Epithelial cell of prostate (primary cell): ENCODE results near the gene ATP8A1.

Experiments used
- DNase-seq: peaks from one replicate; pipeline ENCODE4 v3.0.0-alpha.2; 2011; ENCODE audit warnings: low read depth, low spot score
- H3K27ac ChIP-seq: fragments of 450-650 bp; 2 replicates; pipeline ENCODE4 v1.5.1; 2017; ENCODE audit warnings: mild to moderate bottlenecking

ATP8A1 gene

DNA sequence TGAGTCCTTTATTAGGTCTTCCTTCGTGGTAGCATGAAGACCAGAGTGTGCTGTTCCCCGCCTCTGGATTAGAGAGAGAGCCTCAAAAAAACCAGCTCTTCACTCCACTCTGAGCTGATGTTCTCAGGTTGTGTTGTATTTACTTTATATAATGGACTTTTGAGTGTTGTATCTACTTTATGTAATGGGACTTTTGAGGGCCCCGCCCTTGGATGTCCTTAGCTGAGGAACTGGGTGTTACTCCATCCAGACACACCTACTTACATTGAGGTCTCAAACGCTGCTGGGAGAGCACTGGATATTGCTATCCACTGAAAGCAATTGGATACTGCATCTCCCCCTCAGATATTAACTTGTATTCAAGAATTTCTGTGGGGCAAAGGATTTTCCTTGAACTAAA, 28.2 kb downstream of the ATP8A1 start:
- no peak overlapping the region for H3K27ac ChIP-seq
- no peak for DNase-seq

DNA sequence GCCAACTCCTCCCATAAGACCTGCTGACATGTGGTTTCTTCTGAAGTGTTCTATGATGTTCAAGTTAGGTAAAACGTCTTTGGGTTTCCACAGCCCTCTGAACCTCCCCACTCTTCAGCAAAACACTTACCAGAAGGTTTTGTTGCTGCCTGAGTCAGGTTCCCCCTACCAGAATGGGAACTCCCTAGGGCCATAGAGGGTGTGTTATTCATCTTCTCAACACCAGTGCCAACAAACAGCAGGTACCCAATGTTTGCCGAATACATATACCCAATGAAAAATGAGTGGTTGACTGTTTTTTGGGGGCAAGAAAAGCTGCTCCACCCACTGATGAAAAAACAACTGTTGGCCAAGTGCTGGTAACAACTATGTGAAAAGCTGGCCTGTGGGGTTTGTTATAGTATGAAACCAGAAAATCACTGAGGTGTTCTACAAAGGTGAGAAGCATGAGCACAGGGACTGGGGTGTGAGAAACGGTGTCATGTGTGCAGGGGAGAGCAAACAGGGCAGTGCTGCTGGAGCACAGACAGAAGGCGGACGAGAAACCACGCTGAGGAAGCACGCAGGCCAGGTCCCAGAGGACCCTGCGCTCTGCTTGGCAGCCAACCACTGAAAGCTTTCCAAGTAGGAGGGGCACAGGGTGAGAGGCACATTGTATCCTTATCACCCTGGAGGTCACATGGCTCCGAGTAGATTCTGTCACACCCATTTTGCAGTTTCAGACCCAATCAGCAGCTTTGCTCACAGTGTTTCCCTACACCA, 28.8 kb downstream of the ATP8A1 start:
- H3K27ac ChIP-seq = no peak overlapping the region
- no peak for DNase-seq

DNA sequence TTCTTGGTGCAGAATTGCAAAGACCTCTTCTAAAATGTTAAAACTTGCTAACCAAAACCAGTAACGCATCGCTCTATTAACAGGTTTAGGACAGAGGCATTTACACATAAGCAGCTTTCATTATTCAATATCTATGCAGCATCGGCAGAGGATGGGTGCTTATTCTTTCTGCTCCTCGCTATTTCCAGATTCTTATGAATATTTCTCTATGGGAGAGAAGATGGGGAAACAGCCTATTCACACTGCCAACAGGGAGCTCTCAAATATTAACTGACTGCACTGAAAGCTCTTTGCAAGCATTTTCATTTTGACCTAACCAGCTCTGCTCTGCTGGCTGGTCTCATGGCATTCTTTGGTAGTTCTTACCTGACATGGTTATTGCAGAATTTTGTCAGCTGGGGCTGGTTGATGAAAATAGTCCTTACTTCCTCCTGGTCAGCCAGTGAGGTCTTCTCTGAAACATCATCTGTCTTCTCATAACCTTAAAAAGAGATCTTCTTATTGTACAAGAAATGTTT, 30.2 kb downstream of the ATP8A1 start:
- DNase-seq = no peak
- H3K27ac ChIP-seq = no peak overlapping the region

DNA sequence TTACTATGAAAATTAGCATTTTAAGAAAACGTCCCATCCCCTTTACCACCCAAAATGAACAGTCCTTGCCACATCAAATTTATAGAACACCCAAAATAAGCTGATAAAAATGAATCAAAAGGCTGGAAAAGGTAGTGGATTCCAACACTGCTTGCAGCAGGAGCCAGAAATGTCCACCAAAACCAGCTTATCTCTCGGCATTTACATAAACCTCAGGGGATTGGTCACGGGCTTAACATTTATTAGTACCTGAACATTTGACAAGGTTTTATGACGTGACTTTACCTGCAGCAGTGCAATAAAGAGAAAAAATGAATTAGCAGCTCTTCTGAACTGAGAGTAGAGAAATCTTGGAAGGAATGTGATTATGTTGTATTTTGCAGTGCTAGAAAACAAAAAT, 31.6 kb downstream of the ATP8A1 start:
- no peak overlapping the region for H3K27ac ChIP-seq
- DNase-seq = no peak

DNA sequence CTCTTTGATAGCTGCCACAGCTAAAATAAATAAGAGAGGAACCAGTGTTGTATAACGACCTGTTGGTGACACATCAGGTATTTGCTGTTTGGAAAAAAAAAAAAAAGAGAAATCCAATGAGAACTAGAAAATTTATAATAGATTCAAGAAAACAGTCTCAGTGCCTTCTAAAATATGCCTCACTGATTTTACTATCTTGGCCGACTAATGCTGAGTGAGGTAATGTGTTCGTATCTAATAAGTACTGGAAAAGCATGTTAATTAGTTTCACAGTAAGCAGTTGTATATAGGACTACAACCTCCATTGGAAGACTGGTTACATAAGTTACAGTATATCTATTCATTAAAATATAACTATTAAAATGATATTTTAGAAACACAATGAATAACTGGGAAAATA, 32.4 kb downstream of the ATP8A1 start:
- DNase-seq = no peak

DNA sequence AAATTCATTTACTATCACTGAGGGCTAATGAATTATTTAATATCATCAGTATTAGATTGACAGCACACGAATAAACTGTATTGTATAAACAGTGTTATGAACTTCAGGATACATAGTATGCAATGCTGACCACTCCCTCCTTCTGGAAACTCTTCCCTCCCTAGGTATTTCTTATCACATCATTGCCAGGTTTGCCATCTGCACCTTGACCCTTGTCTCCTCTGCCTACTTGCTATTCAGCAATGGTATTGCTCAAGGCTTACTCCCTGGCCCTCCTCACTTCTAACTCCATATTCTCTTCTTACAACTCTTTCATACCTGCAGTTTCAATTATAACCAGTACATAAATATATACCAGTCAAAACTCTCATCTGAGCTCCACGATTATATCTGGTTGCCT, 38.9 kb downstream of the ATP8A1 start:
- H3K27ac ChIP-seq = no peak overlapping the region
- DNase-seq = no peak

More for the DNA sequence above, 32.4 kb downstream of the ATP8A1 start:
- H3K27ac ChIP-seq = no peak overlapping the region

DNA sequence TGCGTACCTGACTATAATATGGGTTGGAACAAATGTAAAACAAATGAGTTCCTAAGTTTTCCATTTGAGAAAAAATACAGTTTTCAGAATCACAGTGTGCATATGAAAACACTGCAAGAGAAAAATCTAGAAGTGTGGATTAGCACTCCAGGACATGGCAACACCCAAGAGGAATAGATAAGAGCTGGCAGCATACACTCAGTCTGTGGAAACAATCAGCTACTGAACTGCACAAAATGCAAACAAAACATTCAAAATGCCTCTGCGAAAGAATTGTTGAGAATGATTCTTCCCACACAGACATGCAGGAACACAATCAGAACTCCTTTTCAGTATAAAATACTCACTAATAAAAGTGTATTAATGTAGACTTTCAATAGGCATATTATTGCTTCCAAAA, 39.9 kb downstream of the ATP8A1 start:
- H3K27ac ChIP-seq = no peak overlapping the region
- no peak for DNase-seq

DNA sequence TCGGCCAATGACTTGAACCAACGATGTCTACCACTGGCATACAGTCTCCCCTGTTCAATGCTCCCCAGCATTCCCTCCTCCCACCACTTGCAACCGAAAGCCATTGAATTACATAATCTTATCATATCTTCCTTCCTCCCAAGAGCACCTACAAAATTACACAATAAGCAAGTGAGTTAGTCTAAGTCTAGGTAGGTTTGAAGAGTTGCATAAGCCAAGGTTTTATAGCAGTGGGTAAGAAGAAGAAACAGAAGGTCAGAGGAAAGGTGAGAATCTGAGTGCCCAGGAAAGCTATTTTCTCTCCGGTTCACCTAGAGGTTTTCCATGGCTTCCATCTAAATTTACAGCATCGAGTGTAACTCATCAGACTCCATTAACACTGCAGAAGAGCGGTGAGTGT, 40.3 kb downstream of the ATP8A1 start:
- no peak overlapping the region for H3K27ac ChIP-seq

DNA sequence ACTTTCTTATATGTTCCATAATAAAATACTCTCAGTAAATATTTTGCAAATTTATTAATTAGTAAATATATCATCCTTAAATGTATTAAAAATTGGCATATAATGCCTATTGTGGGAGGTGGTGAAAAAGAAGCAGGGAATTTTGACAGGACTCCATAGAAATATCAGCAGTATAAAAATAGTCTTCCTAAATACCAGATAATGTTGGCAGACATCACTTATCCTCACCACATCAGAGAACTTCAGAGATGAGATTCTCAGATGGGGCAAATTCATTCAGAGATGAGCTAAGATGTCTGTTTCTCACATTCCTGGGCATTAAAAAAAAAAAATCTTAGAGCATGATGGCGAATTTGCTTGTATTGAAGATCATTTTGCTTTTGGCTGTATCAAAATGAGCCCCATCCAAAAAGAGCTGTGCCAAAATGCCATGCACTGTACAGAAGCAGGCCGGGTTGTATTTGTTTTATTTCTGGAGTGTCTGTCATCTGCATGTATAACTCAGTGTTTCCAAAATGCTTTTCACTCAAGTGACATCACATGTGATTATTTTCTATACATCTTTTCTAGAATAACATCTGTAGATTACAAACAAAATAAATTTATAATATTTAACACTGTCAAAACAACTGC, 41.7 kb downstream of the ATP8A1 start:
- DNase-seq = no peak
- no peak overlapping the region for H3K27ac ChIP-seq

More for the DNA sequence above, 40.3 kb downstream of the ATP8A1 start:
- DNase-seq = no peak

DNA sequence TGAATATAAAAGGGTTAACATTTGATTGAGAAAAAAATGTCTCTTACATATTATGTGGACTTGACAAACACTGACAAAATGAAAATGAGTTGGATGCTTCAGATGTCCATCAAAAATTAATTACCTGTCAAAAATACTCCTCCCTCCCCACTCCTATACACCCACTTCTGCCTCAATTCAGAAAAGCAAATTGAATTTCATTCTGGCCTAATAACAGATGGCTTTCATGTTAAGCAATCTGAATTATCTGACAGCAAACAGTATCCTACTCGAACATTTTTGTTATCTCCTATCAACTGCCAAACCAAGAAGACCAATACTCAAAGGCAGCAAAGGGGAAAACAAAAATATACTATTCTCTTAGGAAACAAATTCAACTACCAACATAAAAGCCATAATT, 44.0 kb downstream of the ATP8A1 start:
- DNase-seq = no peak
- H3K27ac ChIP-seq = no peak overlapping the region

DNA sequence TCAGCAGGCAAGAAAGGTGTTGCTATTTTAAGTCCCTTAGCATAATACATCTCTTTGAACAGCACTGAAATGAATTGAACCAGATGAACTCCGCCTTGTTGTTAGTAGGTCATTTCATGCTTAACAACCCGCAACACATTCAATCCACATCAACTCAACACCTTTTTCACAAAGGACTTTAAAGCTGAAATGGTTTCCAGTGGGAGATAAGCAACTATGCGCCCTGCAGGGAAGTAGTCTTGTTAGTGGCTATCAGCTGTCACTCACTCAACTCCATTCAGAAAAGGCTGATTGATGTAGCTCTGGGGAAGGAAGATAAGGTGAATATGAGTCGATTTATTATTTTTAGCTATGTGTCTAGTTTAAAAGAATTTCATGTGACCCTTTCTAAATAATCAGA, 46.0 kb downstream of the ATP8A1 start:
- DNase-seq = no peak
- no peak overlapping the region for H3K27ac ChIP-seq

DNA sequence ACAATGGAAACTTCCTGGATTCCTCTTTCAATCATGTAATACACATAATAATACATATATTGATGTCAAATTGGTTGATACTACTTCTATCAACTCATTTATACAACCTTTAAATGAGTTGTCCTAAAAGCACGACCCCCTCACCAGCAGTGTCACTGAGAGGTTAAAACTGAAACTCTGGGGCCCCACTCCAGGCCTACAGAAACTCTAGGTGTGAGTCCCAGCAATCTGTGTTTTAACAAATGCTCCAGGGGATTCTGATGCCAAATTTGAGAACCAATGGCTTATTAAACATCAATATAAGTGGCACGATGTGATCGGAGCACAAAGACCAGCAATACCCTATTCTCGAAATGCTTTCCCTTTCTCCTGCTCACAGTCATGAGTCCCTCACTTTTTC, 47.9 kb downstream of the ATP8A1 start:
- no peak overlapping the region for H3K27ac ChIP-seq
- no peak for DNase-seq

DNA sequence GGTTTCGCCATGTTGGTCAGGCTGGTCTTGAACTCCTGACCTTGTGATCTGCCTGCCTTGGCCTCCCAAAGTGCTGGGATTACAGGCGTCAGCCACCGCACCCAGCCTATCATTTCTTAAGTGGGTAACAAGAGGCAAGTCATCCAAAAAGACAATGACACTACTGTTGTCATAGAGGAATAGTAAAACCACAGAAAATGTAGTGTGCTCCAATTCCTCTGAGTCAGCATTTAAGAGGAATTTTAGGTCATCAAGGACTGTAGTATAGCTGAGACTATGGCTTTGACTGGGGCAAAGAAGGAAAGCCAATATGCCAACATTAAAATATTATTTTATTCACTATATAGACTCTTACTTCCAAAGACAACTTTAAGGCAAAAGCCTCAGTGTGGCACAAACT, 48.4 kb downstream of the ATP8A1 start:
- no peak overlapping the region for H3K27ac ChIP-seq
- no peak for DNase-seq

DNA sequence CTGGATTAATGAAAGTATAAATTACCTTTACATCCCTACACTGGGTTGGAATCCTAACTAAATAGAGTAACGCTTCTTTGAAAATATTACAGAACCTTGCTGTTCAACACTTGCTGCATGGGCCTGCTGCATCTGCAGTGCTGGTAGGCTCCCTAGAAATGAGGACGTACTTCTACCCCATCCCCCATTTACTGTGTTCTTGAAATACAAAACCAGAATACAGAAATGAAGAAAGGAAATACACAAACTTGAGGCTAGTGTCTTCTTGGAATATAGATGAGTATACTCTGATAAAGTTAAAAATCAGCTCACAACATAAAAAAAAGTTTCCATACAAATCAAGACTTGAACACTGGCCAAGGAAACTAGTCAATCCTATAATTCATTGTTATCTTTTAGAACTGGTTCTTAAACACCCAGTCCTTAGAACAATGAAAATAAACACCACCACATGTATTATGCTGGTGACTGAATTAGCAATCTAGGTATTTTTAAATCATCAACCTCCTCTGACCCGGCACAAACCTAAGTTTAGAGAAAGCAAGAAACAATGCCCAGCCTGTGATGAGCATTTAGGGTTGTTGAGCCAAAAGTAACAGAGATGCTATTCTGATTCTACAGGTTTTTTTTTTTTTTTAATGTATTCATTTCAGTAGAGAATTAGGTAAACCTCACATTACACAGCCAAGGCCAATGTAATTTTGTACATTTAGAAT, 49.7 kb downstream of the ATP8A1 start:
- no peak overlapping the region for H3K27ac ChIP-seq
- no peak for DNase-seq

DNA sequence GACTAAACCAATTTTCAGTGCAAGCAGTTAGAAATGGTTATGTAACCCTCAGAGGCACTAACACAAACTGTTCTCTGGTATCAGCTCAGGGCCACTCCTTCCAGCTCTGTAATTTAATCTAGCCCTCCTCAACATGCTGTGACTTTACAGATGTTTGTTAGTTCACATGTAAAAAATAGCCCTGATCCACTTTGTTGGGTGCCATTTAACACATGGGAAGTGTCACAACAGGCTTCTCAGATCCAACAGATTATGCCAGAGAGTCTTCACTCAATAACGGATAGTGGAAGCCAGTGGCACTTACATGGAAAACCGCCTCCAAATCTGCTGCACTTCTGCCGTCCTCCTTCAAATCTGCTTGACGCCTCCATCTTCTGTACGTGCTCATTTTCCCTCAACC, 51.6 kb downstream of the ATP8A1 start:
- H3K27ac ChIP-seq = no peak overlapping the region
- DNase-seq = no peak

DNA sequence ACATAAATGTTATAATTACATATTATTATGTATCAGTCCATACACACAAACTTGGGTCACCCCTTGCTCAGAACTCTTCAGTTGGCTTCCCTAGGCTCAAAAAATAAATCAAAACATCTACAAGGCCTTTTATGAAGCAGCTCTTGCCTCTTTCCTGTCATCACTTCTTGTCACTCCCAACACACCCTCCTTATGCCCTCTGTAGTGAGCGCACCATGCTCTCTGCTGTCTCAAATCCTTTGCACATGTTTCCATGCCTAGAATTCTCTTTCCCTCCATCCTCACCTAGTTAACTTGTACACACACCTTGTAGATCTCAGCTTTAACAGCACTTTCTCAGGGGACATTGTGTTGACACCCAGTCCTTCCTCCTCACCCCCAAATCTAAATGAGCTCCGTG, 53.0 kb downstream of the ATP8A1 start:
- H3K27ac ChIP-seq = no peak overlapping the region
- no peak for DNase-seq

DNA sequence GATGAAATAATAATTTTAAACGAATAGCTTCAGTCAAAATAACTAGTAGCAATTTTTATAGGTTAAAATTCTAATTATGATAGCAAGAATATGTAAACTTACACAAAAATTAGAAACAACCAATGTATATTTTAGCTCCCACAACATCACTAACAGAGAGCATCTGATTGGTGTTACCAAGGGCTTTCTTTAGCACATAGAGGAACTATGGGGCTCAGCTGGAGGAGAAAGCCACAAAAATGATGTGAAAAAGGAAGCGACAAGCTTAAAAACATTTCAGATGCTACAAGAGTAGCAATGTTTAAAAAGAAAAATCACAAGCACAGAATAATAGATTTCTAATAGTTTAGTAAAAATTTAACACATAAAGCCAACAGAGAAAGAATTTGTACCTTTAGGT, 56.3 kb downstream of the ATP8A1 start:
- no peak for DNase-seq

DNA sequence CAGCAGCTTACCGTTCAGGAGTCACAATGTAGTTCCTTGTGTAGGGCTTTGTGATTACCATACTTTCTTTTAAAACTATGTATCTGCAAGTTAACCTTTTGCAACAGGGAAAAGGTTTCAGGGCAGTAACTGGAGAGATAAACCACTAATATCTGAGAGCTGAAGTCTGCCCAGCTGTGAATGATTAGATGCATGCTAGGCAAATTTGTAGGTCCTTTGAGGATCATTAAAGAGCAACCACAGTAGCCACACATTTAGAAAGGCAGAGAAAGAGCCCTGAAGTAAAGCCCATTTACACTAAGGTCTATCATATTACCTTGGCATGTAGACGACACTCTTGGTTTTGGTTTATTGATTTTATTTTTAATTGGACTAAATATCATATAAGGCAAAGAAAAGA, 60.0 kb downstream of the ATP8A1 start:
- no peak overlapping the region for H3K27ac ChIP-seq
- no peak for DNase-seq

More for the DNA sequence above, 56.3 kb downstream of the ATP8A1 start:
- no peak overlapping the region for H3K27ac ChIP-seq

DNA sequence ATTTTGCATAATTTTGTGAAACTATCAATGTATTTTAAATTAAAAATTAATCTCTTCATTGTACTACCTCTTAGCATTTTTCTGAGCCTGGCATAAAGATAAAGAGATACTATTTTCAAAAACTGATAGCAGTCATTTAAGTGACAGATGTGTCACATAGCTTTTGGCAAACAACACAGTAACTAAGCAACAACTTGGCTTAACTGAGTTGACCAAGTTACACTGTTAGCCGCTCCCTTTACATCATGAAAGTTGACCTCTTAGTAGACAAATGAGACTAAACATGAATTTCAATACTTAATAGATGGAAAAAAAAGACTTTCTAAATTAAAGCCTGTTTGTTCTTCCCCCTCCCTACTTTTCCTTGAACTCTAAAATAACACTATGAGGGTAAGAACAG, 62.0 kb downstream of the ATP8A1 start:
- DNase-seq = no peak
- H3K27ac ChIP-seq = no peak overlapping the region

DNA sequence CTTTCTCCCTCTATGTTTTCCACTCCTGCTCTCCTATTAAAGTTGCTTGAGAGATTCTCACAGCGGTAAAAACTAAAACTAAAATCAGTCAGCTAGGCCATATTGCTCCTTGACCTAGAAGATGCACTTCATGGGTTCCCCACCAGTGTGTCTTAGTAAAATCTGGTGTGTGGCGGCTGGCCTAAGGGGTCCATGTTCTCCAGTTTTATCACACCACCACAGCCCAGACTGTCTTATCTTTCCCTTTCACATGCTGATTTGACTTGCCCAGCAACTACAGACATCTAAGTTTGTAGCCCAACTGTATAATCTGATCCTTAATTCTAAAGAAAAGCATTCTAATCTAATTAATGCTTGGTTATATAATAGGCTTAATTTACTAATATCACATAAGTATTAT, 68.0 kb downstream of the ATP8A1 start:
- DNase-seq = no peak
- no peak overlapping the region for H3K27ac ChIP-seq

DNA sequence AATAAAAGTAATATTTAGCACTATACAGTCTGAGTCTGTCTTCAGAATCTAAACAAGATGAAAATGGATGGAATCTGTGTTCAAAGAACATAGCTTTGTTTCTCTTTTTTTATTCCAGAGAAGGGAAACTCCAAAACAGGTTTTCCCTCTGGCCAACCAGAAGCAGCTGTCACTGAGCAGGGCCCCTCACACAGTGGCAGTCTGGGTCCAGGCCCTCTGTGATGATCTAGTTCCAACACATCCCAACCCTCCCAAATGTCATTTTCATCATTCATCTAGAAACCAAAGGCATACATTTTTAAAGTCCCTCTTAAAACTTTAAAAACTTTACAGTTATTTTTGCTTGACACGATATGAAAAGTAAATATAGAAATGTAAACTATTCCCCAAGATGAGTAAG, 70.1 kb downstream of the ATP8A1 start:
- DNase-seq = no peak
- no peak overlapping the region for H3K27ac ChIP-seq
